Measurements from ENCODE around the gene AP2S1. TPM values are rescaled to one million over a fixed set of nuclear protein-coding genes. Genes with fewer than 3 reads are reported as not detected.
"Not testable (repeated sequence)": the region's sequence is repeated elsewhere in the genome, so short reads cannot be mapped to it uniquely, and the experiment has no call there.

AP2S1 gene
- total RNA-seq, 1 donor from 2014 or later: 117 TPM

DNA sequence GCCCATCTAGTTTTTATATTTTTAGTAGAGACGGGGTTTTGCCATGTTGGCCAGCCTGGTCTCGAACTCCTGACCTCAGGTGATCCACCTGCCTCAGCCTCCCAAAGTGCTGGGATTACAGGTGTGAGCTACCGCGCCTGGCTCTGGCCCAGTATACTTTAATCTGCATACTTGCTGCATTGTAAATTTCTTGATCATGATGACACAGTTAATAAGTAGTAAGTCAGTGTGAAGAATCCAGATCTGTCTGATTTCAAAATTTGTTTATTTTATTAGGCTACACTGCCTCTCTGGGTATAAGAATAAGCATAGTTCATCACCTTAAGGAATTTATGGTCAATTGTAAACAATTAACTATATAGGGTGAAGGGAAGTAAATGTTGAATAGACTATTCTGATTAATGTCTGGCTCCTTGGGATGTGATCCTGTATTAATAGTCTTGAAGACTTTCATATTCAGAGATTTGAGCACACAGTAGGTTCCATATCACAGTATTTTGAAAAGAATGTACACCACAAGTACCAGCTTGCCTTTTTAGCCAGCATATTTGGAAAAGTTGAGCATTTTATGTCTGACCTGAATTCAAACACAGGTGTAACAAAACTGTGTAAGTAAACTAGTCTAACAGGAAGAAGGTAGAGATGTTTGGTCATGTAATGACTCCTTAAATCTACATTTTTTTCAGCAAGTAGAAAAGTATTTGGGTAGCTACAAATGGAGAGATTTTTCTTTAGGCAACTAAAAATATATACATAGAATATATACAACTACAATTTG is 17.6 kb upstream of the AP2S1 start:
- no peak for DNase-seq (ENCODE audit: low read depth)

DNA sequence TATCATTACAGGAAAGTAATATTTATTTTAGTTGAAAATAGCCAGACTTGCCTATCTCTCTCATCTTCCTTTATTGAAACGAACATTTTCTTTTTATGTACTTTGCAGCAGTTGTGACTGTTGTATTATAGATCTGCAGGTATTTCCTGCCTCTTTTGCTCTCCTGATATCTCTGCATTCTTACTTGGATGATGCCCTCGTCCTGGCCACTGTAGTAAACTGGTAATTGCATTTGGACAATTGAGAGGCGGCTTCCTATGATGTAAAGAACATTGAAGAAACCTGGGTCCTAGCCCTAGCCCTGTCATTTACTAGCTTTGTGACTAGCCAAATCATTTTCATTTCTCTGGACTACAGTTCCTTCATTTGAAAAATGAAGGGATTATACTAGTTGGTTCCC is 16.5 kb upstream of the AP2S1 start:
- DNase-seq (ENCODE audit: low read depth): no peak

DNA sequence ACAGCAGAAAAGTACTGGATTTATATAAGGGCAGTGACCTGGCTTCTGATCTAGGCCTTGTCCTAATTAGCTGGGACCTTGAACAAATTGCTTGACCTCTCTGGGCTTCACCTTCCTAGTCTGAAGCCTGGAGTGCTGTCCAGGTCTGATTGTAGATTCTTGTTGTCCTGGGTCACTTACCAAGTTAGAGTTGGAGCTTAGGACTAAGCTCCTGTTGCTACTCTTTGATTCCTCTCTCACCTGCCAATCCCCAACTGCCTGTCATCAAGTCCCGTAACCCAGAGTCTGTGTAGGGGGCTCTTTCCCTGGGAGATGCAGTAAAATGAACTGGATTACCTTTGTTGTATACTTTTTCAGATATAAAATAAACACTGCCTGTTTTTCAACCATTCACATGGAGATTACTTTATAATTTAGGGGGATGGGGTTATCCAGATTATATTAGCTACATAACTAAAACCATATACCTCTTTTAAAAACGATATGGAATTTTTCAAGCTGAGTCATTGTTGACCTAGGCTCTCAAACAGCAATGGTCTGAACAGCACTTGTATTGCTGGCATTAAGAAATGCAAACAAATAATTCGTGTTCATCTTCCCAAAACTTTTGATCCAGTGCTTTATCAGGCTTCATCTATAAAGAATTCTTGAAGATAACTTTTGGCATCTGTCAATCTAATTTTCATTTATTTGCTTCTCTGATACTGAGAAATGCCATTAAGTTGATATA is 15.9 kb upstream of the AP2S1 start:
- no peak for DNase-seq (ENCODE audit: low read depth)

DNA sequence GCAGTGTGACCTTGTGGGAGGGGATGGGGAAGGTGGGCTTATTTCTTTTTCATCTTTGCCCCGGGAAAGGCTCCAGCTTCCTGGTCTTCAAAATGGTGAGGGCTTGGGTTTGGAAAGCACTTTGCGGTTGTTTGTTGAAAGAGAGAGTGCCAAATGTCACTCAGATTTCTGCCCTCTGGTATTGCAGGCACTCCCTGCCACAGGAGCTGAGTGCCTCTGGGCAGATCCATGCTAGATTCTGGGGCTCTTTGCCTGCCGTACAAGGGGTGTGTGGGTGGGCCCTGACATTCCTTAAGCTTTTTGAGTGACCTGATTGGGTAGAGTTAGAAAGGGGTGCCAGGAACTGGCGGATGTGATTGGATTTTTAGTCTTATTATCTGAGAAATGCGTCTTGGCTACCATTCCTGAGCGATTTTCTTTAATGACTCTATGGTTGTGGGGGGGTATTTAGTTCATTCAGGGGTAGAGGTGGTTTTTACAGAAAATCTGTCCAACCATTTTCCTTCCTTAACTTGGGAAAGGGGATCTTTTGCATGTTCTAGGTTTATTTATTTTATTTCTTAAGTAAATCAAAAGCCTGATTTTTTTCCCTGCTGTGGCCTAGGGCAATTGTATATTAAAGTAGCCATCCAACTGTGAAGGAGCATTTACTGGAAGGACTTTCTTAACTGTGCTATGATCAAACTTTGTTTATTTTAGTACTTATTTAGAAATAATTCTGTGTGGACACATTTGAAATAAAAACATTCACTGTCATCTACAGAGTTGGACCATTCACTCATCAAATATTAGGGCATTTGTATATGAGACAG is 13.4 kb upstream of the AP2S1 start:
- DNase-seq (ENCODE audit: low read depth): peak; percentile 83

DNA sequence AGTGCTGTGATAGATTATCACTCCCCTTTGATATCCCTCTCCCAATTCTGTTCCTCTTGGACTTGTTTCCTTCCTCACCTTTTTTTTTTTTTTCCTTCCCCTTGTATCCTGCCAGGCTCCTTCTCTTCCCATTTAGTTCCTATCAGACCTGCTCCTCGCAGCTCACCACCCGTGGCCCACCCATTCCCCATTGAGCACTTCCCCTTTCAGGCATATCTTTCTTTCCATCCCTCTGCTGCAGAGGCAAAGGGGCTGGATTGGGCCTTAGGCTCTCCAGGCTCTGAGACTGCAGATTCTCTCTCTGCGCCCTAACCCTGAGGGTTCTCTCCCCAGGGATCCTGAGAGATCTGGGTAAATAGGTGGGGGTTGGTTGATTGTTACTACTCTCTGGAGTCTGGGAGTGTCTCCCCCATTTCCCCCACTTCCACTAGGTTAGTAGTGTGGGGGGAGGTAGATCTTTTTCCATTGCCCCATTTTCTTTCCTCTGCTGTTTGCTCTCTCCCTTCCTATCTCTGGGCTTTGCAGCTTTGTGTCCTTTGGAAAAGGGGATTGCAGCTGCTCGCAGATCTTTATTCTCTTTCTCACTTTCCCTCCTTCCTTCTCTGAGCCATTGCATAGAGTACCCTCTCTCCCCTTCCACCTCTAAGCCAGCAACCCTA is 12.5 kb upstream of the AP2S1 start:
- DNase-seq (ENCODE audit: low read depth): no peak

DNA sequence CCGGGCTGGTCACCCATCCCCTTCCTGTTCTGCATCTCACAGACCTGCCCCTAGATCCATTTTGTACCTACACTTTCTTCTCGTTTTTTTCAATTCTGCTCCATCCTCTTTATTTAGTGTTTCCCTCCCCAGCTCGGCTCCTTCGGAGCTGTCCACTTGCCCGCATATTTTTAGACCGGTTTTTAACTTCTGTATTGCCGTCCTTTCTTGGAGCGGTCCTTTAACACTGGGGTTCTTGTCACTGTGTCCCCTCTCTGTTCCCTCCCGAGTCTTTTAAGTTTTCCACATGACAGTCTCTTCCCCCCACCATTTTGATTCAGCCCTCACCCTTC is 11.8 kb upstream of the AP2S1 start:
- DNase-seq (ENCODE audit: low read depth): no peak

DNA sequence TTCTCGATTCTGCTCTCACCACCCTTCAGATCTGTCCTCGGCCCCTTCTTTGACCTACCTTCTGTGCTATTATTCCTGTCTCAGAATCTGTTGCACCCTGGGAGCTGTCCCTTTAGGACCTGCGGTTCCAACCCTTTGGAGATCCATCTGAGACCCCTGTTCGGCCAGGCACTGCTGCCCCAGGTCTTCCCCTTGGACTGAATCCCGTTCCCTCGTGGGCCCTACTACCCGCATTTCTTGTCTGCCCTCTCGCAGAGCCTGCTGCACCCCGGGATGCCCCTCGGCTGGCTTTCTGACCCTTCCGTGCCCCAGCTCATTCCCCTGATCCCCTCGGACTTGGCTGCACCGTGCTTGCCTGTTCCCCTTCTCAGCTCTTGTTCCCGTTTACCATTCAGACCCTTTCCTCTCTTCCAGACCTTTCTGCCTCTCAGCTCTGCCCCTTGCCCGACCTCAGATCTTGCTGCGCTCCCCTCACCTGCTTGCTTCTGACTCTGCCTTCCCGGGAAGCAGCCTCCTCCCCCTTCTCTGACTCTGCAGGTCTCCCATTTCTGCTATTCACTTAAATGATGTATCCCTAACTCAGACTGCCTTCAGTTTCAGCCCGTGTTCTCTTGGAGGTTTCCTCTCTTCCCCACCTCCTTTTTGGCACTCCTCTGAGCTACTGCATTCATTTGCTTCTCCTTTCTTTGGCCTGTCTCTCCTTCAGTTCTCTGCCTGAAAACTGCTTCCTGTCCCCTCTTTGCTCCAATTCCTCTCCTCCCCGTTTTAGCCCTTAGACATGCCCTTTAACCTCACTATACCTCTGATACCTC is 11.3 kb upstream of the AP2S1 start:
- no peak for DNase-seq (ENCODE audit: low read depth)

DNA sequence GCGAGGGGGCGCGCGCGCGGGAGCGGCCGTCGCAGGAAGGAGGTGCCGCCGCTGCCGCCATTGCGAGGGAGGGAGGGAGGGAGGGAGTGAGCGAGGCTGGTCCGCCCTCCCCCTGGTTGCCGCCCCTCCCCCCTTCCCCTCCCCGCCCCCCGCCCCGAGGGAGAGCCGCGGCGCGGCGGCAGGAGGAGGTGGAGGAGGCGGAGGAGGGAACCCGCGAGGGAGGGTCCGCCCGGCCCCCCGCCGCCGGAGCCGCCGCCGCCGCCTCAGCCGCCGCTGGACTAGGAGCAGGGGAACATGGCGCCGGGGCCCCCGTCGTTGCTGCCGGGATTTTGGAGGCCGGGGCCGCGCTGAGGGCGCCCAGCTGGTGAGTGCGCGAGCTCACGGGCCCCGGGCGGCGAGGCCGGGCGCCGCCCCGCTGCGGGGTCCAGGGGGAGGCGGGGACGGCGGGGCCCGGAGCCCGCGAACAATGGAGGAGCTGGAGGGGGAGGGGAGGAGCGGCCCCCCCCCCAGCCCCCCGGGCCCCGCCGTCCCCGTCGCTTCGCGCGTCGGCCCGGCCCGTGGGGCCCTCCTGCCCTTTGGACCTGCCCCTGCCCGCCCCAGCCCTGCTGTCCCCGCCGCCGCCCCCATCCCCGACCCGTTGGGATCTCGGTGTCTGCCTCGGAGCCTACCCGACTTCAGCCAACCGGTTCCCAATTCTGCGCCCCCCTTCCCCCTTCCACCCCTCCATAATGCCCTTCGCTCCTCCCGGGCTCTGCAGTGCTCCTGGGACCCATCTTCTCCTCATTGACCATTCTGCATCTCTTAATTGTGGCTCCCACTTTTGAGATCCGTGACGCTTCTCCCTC is 10.4 kb upstream of the AP2S1 start, which contains the start of gene ARHGAP35:
TSS of gene ARHGAP35 (plus strand) at position 152 of the 845 bp plus-strand sequence. CDS start 57,679 bp downstream, outside the sequence.
- no peak for DNase-seq (ENCODE audit: low read depth)

DNA sequence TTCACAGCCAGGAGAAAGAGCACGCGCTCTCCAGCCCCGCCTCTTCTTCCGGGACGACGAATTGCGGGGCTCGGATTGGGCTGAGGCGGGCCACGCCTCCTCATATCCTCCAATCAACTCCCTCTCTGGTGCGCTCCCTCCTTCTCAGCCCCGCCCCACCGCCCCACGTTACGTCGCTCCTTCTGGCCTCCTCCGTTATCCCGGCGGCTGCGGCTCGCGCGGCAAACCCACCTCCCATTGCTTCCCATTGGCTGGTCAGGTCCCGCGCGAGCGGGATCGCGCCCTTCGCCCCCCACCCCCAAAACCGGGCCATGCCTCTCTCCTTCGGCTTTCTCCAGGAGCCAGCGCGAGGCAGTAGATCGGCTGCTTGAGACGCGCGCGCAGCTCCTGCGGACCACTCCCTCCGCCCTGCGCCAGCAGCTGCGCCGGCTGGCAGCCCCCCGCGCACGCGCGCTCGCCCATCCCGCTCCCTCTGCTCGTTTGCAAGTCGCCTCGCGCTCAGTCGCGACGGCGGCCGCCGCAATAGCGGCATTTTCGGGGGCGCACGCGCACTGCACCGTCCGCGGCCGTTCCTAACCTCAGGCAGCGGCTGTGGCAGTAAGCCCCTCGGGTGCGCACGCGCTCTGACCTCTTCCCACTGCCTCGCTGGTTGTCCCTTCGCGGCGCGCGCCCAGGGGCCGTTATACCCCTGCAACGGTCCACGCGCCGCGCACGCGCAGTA is 9.6 kb upstream of the AP2S1 start:
- DNase-seq (ENCODE audit: low read depth): peak; percentile 92

DNA sequence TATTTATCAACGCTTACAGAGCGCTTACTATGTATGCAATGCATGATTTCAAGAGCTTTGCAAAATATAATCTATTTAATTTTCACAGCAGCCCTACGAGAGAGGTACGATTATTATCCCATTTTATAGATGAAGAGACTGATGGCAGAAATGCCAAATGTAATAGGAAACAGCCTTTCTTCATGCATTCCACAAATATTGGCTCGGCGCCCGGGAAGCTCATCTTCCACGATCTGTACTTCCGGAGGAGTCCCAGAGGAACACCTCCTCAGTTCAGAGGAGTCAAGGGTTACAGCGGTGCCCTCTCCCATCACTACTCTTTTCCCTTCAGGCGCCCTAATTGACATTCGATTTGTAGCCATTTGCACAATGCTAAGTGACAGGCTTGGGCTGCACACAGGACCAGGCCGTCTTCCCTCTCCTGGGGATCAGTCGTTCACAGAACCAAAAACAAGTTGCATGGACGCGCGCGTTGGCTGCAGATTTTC is 9.0 kb upstream of the AP2S1 start:
- no peak for DNase-seq (ENCODE audit: low read depth)

DNA sequence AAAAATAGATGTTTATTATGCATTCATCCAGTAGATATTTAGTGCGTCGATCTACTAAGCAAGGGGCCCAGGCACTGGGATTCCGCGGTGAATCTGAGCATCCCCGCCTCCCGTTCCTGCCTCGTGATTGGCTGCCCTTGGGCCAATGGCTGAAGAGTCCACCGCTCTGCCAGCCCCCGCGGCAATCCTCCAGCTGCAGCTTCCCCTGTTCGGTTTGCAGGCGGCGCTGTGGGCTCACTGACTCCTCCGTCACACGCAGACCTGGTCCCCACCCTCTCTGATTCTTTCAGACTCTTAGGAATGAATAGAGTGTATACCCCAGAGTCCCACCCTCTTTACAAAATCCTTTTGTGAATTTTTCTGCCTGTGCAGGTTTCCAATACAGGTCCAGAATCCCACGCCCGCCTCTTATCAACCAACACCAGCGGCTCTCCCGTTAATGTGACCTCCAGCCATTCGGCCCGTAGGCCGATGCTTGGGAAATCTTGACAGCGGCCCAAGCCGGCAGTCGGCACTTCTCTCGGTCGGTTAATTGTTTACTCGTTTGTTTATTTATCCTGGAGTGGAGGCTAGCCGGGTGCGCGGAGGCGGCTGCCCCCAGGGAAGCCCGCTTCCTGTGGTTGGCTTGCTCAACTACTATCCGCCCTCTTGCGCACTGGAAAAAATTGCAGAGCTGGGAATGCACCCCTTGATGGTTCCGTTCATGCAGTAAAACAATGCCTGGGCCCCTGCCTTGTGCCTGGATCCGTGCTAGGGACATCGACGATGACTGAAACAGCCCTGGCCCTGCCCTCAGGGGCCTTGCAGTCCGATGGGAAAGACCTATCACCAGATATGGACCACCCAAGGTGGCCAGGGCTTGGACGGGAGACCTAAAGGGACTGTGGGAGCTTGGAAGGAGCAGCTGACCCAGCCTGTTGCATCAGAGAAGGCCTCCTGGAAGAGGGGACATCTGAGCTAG is 5.7 kb upstream of the AP2S1 start:
- peak; percentile 87 for DNase-seq (ENCODE audit: low read depth)

DNA sequence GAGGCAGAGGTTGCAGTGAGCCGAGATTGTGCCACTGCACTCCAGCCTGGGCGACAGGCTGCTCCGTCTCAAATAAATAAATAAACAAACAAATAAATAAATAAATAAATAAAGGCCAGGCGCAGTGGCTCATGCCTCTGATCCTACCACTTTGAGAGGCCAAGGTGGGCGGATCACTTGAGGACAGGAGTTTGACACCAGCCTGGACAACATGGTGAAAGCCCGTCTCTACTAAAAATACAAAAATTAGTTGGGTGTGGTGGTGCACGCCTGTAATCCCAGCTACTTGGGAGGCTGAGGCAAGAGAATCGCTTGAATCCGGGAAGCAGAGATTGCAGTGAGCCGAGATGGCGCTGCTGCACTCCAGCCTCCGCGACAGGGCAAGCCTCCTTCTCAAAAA is 4.1 kb upstream of the AP2S1 start:
- DNase-seq (ENCODE audit: low read depth): not testable (repeated sequence)

DNA sequence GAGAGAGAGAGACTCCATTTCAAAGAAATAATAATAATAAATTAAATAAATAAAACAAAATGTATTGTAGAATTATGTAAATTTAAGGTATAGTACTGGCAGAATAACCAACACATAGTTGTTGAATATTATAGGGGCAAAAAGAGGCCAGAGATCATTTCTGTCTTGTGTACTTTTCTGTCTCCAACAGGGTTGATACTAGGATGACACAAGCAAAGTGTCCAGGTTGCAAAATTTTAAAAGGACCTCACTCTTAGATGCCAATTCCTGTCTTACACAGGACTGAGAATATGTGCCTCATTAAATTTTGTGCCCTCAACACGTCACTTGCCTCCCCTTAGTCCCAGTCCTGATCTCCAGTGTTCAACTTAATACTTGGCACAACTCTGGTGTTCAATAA is 2.2 kb upstream of the AP2S1 start:
- no peak for DNase-seq (ENCODE audit: low read depth)

DNA sequence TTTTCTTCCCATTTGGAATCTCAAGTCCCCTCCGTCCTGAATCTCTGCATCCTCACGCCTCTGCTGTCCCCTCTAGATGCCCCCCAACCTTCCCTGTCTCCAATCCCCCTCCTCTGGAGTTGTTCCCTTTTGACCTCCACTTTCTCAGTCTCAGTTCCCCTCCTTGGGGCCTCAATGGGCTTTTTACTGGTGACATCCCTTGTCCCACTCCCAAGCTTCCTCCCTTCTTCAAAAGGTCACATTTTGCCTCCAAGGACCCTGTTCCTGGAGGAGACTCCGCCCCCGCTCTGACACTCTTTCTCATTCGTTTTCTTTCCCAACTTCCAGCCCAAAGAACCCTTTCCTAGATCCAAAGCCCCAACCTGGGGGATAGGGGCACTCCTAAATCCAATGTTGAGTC is 1.0 kb downstream of the AP2S1 start:
- no peak for DNase-seq (ENCODE audit: low read depth)

DNA sequence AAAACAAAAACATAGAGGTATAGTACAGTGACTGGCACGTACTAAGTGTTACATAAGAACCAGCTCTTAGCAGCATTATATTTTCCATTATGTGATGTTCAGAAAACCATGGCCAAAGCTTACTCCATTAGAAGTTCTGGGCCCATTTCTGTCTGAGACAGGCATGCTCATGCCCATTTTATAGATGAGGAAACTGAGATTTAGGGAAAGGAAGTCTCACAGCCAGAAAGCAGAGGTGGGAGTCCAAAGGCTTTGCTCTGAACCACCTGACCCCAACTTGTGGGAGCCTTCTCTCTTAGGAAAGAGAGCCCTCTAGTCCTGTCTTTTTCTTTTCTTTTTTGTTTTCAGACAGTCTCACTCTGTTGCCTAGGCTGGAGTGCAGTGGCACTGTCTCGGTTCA is 2.3 kb downstream of the AP2S1 start:
- DNase-seq (ENCODE audit: low read depth): no peak

DNA sequence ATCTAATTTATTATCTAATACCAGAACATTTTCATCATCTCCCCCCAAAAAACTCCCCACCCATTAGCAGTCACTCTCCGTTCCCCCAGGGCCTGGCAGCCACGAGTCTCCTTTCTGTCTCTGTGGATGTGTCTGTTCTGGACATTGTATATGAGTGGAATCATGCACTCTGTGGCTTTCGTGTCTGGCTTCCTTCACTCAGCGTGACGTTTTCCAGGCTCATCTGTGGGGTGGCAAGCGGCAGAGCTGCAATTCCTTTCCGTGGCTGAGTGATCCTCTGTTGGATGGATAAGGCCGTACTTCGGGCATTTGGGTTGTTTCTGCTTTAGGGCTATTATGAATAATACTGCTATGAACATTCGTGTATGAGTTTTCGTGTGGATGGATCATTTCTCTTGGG is 3.1 kb downstream of the AP2S1 start:
- no peak for DNase-seq (ENCODE audit: low read depth)

DNA sequence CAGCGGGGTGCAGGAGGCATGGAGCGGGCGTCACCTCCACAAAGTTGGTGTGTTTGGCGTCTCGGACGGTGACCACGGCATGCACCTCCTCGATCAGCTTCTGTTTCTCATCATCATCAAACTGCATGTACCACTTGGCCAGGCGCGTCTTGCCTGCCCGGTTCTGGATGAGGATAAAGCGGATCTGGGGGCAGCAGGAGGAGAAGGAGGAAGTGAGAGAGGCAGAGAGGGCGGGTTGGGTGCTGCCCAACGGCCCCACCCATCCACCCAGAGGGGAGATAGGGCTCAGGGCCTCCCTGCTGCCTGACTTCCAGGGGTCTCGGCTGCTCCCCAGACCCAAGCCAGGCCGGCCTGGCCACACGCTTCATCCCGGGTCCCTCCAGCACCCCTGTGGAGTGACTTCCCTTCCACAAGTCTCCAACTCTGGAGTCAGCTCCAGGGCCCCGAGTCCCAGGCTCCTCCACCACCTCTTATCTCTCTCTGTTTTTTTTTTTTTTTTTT is 4.6 kb downstream of the AP2S1 start:
- DNase-seq (ENCODE audit: low read depth): no peak

DNA sequence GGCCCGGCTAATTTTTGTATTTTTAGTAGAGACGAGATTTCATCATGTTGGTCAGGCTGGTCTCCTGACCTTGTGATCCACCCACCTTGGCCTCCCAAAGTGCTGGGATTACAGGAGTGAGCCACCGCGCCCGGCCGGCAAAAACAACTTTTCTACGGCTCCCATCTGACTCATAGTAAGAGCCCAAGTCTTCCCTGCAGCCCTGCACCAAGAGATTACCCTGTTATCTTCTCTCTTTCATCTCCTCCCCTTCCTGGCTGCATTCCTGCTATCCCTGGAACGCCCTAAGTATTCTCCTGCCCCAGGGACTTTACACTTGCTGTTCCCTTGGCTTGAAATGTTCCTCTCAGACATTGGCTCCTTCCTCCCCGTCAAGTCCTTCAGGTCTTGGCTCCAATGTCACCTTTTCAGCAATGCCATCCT is 6.6 kb downstream of the AP2S1 start:
- no peak for DNase-seq (ENCODE audit: low read depth)
